GM21723 (cell line): Measurements from ENCODE around the gene SFT2D3.

Experiments used
- ATAC-seq: cut with Tn5 transposase; IDR thresholded peaks from one replicate; pipeline ENCODE4 v1.9.1; 2021; ENCODE audit warnings: mild to moderate bottlenecking, moderate library complexity; ENCODE audit not compliant: unreplicated experiment

The SFT2D3 gene, protein sequence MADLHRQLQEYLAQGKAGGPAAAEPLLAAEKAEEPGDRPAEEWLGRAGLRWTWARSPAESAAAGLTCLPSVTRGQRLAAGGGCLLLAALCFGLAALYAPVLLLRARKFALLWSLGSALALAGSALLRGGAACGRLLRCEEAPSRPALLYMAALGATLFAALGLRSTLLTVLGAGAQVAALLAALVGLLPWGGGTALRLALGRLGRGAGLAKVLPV

DNA sequence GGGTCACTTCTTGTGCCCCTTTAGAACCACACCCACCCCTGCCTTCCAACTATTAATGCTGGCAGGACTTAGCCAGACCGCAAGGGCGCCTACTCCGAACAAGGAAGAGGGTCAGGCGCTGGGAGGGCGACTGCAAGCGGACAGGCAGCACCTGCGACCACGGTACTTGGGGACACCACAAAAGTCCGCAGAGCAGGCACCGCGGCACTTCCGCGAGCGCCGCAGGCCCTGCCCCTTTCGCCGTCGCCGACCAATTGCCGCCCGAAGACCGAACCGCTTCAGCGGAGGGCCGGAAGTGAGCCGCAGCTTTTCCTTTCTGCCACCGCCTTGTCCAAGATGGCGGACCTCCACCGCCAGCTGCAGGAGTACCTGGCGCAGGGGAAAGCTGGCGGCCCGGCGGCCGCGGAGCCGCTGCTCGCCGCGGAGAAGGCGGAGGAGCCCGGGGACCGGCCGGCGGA, at the start of gene SFT2D3:
SFT2D3 (plus strand) TSS at position 305 of the 458 bp plus-strand sequence; CDS start at position 337, 32 bp downstream.
- ATAC-seq: peak; percentile 77

DNA sequence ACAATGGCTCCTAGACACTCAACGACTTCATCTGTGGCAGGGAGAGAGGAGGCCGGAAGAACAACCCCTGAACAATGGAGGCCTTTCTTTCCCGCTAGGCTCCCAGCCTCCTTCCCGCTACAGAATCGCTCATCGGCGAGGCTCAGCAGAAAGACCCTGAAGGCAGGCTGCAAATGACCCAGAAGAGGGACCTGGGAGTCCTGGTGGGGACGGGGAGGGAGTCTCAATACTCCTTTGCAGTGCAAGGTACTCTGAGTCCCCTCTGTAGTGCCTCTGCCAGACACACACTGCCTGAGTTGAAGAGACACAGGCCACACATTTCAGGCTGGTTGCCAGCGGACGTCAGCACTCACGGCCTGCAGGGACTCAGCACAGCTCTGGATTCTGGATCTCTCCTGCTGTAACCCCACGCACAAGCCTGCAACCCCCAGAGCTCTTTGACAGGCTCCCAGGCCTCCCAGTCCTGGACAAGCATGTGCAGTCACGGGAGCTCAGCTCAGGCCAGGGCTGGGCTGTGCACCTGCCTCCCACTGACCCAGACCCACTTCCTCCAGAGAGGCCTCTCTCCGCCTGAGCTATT, 49.2 kb upstream of the SFT2D3 start:
- no peak for ATAC-seq

DNA sequence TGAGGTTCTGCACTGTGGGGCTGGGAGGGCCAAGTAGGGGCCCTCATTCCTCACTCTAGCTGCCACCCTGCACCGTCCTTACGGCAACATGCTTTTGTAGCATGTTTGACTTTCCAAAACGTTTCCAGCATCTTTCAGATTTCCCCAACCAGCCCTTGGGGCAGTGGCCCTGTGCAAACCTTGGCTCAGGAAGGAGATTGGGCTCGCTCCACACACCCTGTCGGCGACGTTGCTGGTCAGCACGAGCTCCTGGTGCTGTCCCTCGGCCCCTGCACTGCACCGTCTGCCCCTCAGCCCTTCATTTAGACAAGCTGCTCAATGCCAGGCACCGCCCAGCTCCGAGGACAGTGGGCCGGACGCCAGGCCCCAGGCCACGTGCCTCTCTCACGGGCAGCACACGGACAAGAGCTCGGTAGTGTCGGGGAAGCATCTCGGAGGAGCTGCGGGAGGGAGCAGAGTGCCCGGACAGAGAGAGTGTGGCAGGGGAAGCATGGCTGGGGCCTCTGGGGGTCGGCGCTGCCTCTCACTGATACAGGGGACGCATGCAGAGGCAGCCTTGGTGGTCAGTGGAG, 48.4 kb upstream of the SFT2D3 start:
- no peak for ATAC-seq

DNA sequence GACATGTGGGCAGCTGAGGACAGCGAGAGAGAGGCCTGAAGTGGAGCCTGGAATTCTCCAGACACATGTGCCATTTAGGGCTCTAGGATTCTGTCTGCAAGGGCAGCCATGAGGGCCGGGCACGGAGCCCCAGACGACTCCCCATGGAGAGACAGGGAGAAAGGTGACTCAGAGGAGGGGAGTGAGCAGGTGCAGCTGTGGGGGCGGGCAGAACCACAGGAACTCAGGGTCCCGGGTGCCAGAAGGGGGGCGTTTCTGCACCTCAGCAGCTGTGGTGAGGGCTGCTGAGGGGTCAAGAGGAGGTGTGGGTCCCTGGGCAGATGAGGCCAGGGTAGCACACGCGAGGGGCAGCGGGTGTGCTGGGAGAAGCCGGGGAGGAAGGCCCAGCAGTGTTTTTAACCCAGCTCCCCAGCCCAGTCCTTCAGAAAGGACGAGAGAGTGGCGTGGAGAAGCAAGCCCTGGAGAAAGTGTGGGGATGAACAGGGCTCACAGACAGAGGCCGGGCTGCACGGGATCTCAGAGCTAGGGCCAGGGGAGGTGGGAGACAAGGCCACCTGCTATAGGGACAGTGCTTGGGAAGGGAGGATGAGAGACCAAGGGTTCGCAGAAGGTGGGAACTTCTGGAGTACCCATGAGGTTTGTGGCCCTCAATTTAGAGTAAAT, 47.7 kb upstream of the SFT2D3 start:
- ATAC-seq: no peak

DNA sequence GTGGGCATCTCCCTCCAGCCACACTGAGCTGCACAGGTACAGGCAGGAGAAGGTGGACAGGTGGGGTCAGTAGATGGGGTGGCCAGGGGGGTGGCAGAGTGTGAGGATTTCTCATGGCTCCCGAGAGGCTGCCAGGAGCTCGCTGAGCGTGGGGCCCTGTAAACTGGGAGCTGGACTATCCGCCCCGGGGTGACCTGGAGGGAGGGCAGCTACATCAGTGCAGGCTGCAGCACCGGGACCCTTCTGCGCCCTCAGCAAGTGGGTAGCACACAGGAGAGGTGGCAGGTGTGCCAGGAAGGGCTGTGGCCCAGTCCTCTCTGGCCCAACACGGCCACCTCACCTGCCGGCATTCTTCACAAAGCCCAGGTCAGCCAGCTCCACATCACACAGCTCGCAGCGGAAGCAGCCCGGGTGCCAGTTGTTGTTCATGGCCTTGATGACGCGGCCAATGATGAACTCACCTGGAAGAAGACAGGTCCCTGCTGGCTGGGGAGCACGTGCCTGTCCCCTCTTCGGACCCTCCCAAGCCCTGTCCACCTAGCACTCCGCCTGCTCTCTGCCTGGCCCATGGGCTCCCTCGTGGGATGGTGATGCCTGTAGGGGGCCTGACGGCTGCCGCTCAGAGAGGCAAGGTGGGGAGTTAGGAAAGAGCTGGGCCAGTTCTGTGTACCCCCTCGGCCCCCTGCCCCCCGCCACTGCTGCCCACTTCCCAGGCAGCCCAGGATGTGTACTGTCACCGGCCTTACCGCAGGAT, 47.0 kb upstream of the SFT2D3 start:
- ATAC-seq: no peak

DNA sequence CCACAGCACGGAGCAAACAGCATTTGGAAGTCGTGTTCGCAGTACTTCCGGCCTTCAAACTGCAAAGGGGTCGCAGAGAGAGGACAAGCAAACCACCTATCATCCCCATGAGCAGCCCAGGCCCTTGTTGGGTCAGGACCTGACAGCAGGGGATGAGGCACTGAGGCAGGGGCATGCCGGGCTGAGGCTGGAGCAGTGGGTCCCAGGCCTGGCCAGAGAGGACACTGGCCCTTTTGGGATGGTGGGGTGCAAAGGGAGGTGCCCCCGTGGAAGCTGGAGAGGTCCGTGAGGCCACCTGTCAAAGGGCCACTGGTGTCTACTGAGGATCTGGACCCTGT, 46.5 kb upstream of the SFT2D3 start:
- no peak for ATAC-seq

DNA sequence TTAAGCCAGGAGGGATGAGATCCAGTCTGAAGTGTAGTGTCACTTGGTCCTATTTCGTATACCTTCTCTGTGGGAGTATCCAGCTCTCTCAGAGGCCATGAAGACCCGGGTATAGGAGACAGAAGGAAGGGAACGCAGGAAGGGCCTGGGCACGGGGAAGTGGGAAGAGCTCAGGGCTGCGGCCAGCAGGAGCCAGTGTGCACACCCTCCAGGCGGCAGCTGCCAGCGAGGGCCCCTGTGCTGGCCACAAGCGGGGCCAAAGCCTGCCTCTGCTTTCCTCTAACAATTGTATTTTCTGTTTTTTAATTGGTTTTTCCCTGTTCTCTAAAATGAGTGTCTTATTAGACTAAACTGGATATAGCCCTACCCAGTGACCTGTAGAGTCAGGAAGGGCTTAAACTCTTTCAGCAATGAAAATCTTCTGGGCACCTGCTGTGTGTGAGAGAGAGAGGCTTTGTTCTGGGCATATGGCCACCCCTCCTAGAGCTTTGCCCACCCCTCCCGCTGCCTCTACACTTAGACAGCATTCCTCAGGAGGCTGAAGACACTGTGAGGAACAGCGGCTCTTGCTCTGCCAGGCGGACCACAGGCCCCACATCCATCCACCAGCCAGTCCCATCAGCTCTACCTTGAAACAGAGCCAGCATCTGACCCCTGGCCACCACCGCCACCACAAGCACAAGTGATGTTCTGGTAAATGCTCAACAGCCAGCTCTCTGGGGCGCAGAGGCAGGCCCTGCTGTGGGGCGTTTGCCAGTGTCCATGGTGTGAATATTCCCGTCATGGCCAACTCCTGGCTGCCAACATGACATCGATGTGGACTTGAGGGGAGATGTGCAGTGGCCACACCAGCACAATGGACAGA, 45.9 kb upstream of the SFT2D3 start:
- ATAC-seq: no peak

DNA sequence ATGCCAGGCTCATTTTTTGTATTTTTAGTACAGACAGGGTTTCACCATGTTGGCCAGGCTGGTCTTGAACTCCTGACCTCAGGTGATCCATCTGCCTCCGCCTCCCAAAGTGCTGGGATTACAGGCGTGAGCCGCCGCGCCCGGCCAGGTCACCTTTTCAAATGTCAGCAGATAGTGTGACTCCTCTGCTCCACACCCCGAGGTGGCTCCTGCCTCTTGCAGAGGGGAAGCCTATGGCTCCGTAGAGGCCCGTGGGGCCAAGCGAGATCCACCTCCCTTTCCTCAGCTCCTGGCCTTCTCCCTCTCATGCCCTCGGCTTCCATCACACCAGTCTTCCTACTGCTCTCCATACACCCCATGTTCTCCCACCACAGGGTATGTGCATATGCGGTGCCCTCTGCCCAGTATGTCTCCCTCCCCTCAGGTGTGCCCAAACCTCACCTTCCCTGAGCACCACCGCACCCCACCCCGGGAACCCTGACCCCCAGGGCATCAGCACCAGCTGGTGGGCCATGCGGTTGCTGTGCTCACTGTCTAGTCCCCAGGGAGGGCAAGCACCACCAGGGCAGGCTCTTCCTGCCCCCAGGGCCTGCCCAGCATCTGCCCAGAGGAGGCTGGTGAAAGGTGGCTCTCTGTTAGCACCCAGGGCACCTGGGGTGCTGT, 44.6 kb upstream of the SFT2D3 start:
- no peak for ATAC-seq

DNA sequence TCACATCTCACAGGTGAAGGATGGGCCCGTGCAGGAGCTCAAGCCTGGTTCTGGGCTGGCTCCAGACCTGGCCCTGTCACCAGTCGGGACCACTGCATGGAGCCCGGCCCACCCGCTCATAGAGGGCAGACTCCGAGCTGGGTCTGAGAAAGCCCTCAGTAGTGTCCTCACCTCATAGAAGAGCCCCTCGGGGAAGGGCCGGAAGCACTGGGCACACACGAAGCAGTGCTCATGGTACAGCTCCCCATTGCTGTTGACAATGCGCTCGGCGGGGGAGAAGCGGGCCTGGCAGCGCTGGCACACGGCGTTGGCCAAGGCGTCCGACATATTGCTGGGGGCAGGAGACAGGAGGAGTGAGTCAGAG, 44.1 kb upstream of the SFT2D3 start:
- no peak for ATAC-seq

DNA sequence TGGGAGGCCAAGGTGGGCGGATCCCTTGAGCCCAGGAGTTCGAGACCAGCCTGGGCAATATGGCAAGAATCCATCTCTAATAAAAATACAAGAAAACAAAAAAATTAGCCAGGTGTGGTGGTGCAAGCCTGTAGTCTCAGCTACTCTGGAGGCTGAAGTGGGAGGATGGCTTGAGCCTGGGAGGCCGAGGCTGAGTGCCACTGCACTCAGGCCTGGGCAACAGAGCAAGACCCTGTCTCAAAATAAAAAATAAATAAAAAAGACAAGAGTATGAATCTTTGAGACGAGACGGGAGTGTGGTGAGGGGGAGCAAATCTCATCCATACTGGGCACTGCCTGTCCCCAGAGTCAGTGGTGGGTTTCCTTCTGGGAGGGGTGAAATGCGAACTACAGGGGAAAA, 43.2 kb upstream of the SFT2D3 start:
- ATAC-seq: no peak

DNA sequence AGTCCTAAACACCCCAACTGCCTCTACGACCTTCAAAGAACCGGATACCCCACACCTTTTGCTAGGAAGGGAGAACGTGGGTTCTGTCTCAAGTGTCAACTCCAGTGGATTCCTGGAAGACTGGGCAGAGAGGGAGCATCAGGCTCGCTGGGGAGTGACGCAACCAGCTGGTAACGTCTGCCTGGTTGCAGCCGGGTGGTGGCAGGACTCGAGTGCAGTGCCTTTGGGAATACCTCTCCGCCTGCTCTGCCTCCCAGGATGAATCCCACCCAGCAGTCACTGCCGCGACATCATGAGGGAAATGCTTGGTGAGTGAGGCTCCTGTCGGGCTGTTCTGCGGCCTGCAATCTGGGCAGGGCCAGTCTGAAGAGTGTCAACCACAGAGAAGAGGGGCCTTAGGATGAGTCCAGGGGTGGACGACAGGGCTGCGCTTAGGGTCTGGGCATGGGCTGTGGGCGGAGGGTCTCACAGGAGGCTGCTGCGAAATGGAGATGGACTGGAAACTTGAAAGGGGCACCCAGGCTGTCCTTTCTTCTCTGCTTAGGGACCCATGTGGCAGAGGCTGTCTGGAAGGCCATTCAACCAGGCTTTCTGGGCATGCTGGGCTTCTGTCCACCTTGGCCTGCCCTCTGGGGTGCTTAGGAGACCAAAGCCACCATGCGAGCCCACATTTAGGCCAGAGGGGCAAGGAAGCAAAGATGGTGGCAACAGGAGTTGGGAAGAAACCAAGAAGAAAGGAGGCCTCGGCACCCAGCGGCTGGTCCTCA, 42.5 kb upstream of the SFT2D3 start:
- no peak for ATAC-seq

DNA sequence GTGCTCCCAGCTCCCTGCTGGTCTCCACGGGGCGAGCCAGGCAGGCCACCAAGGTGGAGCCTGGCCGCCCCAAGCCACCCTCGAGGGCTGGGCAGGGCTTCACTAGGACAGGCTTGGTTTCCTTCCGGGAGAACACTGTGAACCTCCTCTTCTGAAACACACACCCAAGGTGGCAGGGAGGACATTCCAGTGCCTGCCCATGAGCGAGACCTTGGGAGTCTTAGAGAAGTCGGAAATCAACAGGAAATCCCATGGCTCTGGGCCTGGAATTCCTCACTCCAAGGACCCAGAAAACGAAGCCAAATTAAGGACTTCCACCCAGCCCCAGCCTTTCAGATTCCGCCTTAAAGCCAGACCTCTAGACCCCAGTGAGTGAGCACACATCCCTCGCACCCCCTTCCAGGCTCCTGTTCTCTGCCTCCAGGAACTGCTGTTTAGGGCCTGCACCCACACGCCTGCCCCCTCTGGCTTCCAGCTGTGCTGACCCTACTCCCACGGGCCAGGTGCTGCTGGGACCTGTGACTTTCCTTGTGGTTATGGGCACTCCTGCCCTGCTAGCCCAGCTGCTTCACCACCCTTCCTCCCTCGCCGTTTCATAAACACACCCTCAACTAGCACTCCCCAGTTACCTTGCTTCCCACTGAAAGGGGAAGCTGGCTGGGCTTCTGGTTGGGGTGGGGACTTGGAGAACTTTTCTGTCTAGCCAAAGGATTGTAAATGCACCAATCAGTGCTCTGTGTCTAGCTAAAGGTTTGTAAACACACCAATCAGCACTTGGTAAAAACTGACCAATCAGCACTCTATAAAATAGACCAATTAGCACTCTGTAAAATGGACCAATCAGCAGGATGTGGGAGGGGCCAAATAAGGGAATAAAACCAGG, 41.6 kb upstream of the SFT2D3 start:
- ATAC-seq: no peak

DNA sequence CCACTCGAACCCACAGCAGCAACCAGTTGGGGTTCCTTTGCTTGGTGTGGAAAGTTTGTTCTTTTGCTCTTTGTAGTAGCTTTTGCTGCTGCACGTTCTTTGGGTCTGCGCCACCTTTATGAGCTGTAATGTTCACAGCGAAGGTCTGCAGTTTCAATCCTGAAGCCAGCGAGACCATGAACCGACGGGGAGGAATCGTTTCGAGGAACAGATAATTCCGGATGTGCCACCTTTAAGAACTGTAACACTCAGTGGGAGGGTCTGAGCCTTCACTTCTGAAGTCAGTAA, 41.1 kb upstream of the SFT2D3 start:
- no peak for ATAC-seq

DNA sequence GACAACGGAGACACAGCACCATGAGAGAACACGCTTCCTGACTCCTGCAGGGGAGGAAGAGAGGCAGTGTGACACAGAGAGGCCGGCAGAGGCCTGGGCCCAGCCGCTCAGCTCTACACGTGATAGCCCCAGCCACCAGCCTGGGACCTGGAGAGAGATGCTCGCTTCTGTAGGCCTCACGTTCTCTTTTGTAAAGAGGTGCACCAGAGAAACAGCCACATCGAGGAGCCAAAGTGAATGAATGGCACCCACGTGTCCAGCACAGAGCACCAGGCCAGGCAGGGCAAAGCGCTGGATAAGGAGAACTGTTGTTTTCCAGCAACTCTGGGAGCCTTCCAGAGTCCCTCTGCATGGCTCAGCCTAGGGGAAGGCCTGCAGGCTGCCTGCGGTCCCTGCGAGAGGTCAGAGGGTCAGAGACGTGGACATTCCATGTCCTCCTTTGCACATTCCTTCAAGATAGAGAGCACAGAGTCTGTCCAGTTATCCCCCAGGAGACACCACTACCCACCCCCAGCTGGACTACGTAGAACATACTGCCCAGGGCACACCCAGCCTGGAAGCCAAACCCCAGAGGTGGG, 40.1 kb upstream of the SFT2D3 start:
- no peak for ATAC-seq

DNA sequence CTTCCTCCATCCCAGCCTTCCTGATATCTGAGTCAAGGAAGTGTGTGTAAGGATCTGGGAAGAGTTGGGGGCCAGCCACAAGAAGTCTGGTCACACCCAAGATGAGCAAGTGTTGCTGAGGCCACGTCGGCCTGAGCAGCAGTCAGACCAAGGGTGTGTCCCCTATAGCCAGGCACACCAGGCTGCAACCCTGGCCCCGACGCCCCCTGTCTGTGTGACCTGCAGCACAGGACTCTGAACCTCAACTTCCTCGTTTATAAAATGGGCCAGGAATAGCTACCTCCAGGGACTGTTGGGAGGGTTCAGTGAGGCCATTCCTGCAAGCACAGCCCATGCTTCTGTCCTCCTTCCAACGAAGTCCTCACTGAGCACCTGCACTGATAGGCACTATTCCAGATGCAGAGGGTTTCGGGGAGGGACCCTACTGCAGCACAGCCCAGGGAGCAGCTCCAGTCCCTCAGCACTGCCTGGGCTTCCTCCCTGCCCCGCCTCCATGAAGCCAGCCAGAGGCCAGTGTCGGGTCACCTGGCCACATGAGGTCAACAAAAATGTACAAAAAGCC, 39.3 kb upstream of the SFT2D3 start:
- no peak for ATAC-seq

DNA sequence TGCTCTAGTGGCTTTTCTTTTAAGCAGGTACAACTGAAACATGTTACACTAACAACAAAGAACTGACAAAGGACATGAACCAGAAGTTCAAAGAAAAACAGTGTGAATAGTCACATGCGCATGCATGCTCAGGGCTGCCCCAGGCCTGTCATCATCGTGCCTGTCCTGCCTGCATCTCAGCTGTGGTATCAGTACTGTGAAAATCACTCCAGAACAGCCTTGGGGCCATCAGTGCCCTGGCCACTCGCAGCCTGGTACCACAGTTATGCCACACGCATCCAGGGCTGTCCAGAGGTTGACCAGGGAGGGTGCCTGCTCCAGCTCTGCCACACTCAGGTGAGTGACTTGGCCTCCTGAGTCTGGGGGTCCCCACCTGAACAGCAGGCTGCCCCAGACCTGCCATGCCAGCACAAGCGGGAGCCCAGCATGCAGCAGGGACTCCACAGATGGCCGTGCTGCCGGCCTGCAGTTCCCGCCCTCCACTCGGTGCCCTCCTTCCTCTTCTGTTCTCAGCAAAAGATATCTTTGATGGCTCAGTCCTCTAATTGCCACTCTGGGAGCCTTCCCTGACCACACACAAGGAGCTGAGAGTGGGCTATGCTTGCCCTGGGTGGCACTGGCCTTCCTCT, 38.2 kb upstream of the SFT2D3 start:
- no peak for ATAC-seq

DNA sequence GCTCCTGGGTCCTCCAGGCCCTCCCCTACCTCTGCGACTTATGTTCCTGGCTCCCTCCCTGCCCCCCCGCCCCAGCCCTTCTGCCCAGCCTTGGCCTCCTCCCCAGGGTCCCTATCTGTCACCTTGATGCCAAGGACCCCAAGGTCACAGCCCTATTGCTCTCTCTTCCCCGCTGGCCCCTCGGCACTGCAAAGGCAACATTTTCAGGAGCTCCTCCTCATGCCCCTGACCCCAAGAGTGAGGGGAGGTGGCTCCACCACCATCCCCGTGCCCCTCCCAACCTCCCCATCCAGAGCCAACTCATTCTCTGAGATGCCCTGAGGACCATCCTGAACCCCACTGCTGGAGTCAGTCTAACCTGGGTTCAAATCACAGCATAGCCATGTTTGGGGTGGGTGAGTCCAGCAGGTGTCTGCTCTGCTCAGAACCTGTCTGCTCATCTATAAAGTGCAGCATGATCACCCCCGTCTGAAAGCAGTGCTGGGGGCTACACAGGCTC, 37.7 kb upstream of the SFT2D3 start:
- ATAC-seq: no peak
